GM23248 (cell line): Measurements from ENCODE around the gene RELL1. TPM values are rescaled to one million over a fixed set of nuclear protein-coding genes. Genes with fewer than 3 reads are reported as not detected.

ENCODE experiments used
- DNase-seq: peaks from one replicate; pipeline ENCODE4 v3.0.0-alpha.2; 2015
- H2AFZ ChIP-seq: fragments of 200-600 bp; sonication (generic); 2 replicates; pipeline ENCODE4 v1.6.1; 2016; ENCODE audit warnings: antibody characterized with exemption
- H3F3A ChIP-seq: fragments of 200-600 bp; sonication (generic); 2 replicates; pipeline ENCODE4 v1.6.1; 2016; ENCODE audit warnings: mild to moderate bottlenecking, antibody characterized with exemption, mixed run types; ENCODE audit not compliant: insufficient read depth
- H3K27ac ChIP-seq: fragments of 200-600 bp; sonication (generic); 2 replicates; pipeline ENCODE4 v1.5.1; 2016; ENCODE audit warnings: mild to moderate bottlenecking
- H3K27me3 ChIP-seq: fragments of 200-600 bp; sonication (generic); replicated peaks from 2 replicates; pipeline ENCODE4 v1.6.1; 2016; ENCODE audit warnings: mild to moderate bottlenecking; ENCODE audit not compliant: insufficient read depth
- H3K36me3 ChIP-seq: fragments of 200-600 bp; sonication (generic); 2 replicates; pipeline ENCODE4 v1.6.1; 2016; ENCODE audit warnings: low read depth, mild to moderate bottlenecking
- H3K4me1 ChIP-seq: fragments of 200-600 bp; sonication (generic); 2 replicates; pipeline ENCODE4 v1.6.1; 2016; ENCODE audit warnings: mild to moderate bottlenecking; ENCODE audit not compliant: insufficient read depth
- H3K4me2 ChIP-seq: fragments of 200-600 bp; sonication (generic); one replicate; pipeline ENCODE4 v1.6.1; 2016; ENCODE audit warnings: mild to moderate bottlenecking; ENCODE audit not compliant: unreplicated experiment
- H3K4me3 ChIP-seq: fragments of 200-600 bp; sonication (generic); 2 replicates; pipeline ENCODE4 v1.5.1; 2016; ENCODE audit warnings: mild to moderate bottlenecking
- H3K79me2 ChIP-seq: fragments of 200-600 bp; sonication (generic); 2 replicates; pipeline ENCODE4 v1.6.1; 2016; ENCODE audit warnings: mild to moderate bottlenecking; ENCODE audit not compliant: insufficient read depth
- H3K9ac ChIP-seq: fragments of 200-600 bp; sonication (generic); 2 replicates; pipeline ENCODE4 v1.6.1; 2016; ENCODE audit warnings: mild to moderate bottlenecking
- H3K9me2 ChIP-seq: fragments of 200-600 bp; sonication (generic); 2 replicates; pipeline ENCODE4 v1.6.1; 2016; ENCODE audit warnings: mixed run types, mild to moderate bottlenecking, moderate library complexity; ENCODE audit not compliant: insufficient read depth
- H3K9me3 ChIP-seq: fragments of 200-600 bp; sonication (generic); one replicate; pipeline ENCODE4 v1.6.1; 2017; ENCODE audit warnings: low read depth
- H4K20me1 ChIP-seq: fragments of 200-600 bp; sonication (generic); 2 replicates; pipeline ENCODE4 v1.6.0; 2016; ENCODE audit not compliant: insufficient read depth
- EZH2 ChIP-seq: fragments of 200-600 bp; sonication (generic); IDR thresholded peaks from 2 replicates; pipeline ENCODE4 v1.6.1; 2018; ENCODE audit warnings: antibody characterized with exemption, mild to moderate bottlenecking; ENCODE audit not compliant: insufficient read depth, poor library complexity, severe bottlenecking
- EZH2phosphoT487 ChIP-seq: fragments of 200-600 bp; sonication (generic); IDR thresholded peaks from 2 replicates; pipeline ENCODE4 v1.6.1; 2018; ENCODE audit warnings: antibody characterized with exemption, moderate library complexity, mild to moderate bottlenecking, low read depth; ENCODE audit not compliant: insufficient read depth
- WGBS, 2 experiments: methylation state at CpG; one replicate each; pipeline ENCODE4 v1.1.6; 2015 to 2017; ENCODE audit warnings: low lambda C conversion rate in 2 of 2, low coverage in 1 of 2; ENCODE audit errors: missing lambda C conversion rate in 2 of 2; 5-methylcytosine and 5-hydroxymethylcytosine counted together
- in situ Hi-C: fragments of 300-500 bp; cut with MboI; formaldehyde crosslinking; loops from 2 replicates; pipeline ENCODE4 v1.15.0; 2020
- polyA plus RNA-seq: library from polyadenylated mRNA; unstranded; fragments of >200 nt; fragmentation: Nextera tagmentation; extraction: Ambion mirVana; gene quantifications from 2 replicates; pipeline ENCODE4 v1.2.1, GENCODE V29; 2016
- total RNA-seq: library from RNA; depleted of rRNA; stranded (reverse); fragments of >200 nt; shearing (Covaris generic); gene quantifications from 2 replicates; pipeline ENCODE4 v1.2.3, GENCODE V29; 2014

RELL1 gene
- total and polyA plus RNA-seq, 2 experiments from 2014 or later: 7.7 to 42.5 TPM

DNA sequence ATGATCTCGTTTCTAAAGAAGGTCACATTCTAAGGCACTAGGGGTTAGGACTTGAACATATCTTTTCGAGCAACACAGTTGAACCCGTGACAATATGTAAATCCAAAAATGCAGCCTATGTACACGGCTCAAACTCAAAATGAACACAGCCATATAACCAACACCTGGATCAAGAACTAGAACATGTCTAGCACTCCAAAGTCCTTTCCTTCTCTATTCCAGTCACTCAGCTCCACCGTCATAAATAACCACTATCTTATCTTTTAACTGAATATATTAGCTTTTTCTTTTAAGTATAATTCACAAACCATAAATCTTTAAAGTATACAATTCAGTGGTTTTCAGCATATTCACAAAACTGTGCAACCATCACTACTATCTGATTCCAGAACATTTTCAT lies 19.4 kb upstream of the RELL1 start:
- Histone ChIP-seq H3K79me2 (no peaks in the 10 kb centered on the region), H3K4me3 (no peak overlapping the region), H3F3A (no peaks in the 10 kb centered on the region), H3K36me3 (no peaks in the 10 kb centered on the region), H3K9ac (no peak overlapping the region), H4K20me1 (no peaks in the 10 kb centered on the region), H3K27me3 (no peaks in the 10 kb centered on the region), H2AFZ (no peak overlapping the region), H3K4me2 (no peak overlapping the region), H3K4me1 (no peaks in the 10 kb centered on the region), H3K9me3 (no peaks in the 10 kb centered on the region), H3K27ac (no peak overlapping the region), H3K9me2 (peaks cover 2% of the 10 kb centered on the region; the same call in 1 of the 2 replicates)
- in situ Hi-C loops: no loop called here
- TF ChIP-seq EZH2 (no peak), EZH2phosphoT487 (no peak)
- no peak for DNase-seq
- WGBS, 2 experiments: 50 to 56% methylated on average over 5 of the region's 5 CpGs

DNA sequence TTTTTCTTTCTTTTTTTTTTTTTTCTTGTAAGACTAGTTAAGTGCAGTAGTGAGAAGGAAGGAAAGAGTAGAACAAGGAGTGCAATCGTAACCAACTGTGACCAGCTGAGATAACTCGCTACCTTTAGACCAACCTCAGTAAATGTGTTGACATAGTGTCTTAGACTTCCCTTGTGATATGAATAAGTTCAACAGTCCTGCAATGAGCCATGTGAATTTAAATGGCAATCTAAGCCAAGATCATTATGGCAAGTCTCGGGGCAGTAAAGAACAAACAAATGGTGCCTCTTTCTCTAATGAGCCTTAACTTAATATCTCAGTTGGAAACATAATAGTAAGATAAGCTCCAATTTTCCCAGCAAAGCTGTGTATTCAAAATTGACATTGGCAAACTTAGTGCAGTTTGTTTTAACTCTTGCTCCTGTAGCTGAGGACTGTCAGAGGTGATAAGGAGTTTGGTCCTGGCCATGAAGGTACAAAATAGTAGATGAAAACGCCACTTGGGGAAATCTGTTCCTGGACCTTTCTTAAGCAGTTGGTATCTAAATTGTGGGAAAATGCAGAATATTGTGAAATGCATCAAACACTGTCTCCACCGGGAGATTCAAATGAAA lies 13.8 kb upstream of the RELL1 start:
- no peak for DNase-seq
- Histone ChIP-seq H3K9me2 (no peaks in the 10 kb centered on the region), H3K9me3 (no peaks in the 10 kb centered on the region), H3K4me3 (no peak overlapping the region), H3K27me3 (no peaks in the 10 kb centered on the region), H2AFZ (no peak overlapping the region), H3K36me3 (no peaks in the 10 kb centered on the region), H3K27ac (no peak overlapping the region), H4K20me1 (no peaks in the 10 kb centered on the region), H3K79me2 (no peaks in the 10 kb centered on the region), H3K4me2 (no peak overlapping the region), H3K9ac (no peak overlapping the region), H3K4me1 (no peaks in the 10 kb centered on the region), H3F3A (no peaks in the 10 kb centered on the region)
- 68 to 73% methylated on average over 5 of the region's 5 CpGs for WGBS, 2 experiments
- in situ Hi-C loops: no loop called here
- TF ChIP-seq EZH2 (no peak), EZH2phosphoT487 (no peak)

DNA sequence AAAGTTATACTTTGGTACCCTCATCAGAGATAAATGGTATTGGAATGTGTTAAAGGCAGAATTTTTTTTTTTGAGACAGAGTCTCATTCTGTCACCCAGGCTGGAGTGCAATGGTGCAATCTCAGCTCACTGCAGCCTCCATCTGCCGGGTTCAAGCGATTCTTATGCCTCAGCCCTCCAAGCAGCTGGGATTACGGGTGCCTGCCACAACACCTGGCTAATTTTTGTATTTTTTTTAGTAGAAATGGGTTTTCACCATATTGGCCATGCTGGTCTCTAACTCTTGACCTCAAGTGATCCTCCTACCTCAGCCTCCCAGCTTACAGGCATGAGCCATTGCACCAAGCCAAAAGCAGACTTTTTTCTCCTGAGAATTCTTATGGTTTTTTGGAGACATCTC lies 11.4 kb upstream of the RELL1 start:
- TF ChIP-seq EZH2phosphoT487 (no peak), EZH2 (no peak)
- no peak for DNase-seq
- Histone ChIP-seq H4K20me1 (no peaks in the 10 kb centered on the region), H3K27me3 (no peaks in the 10 kb centered on the region), H3K4me3 (no peak overlapping the region), H3K79me2 (no peaks in the 10 kb centered on the region), H3K4me1 (peaks cover 12% of the 10 kb centered on the region), H3K4me2 (no peak overlapping the region), H2AFZ (no peak overlapping the region), H3K9ac (no peak overlapping the region), H3K27ac (no peak overlapping the region), H3K9me3 (no peaks in the 10 kb centered on the region), H3K9me2 (no peaks in the 10 kb centered on the region), H3F3A (peaks cover 11% of the 10 kb centered on the region), H3K36me3 (no peaks in the 10 kb centered on the region)
- in situ Hi-C loops: no loop called here
- 87 to 90% methylated on average over 3 of the region's 3 CpGs for WGBS, 2 experiments

DNA sequence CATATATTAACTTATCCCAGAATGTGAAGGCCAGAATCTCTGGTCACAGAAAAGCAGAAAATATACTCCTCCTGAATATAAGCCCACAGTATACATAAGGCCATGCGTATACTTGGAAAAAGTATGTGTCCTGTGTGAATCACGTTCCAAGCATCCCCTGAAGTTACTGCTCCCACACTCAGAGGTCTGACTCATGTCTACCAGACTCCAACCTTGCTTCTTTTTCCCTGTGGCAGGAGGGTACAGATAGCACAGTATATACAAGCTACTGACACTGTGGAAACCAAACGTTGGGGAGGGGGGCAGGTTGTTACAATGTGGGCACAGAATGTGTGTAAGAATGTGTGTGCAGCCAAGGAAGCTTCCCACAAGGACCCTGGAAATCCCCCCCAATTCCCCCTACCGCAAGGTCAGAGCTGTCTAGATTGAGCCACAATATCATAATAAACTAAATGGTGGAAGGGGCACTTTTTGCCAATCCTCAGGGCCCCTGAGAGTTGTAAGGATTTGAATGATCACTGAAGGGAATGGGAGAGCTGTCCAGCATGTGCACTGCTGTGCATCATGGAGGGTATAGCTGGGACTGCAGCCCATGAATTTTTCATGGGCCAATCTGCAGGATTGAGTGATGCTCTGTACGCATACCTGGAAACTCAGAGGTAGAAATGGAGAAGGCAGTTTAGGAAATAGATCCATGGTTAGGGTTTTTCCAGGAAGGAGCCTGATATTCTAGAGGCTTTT lies 7.4 kb upstream of the RELL1 start:
- no peak overlapping the region for H2AFZ ChIP-seq
- H3K4me3 ChIP-seq: no peak overlapping the region
- in situ Hi-C loops: no loop called here
- H3K9me2 ChIP-seq: no peaks in the 10 kb centered on the region
- H4K20me1 ChIP-seq: no peaks in the 10 kb centered on the region
- TF ChIP-seq EZH2: no peak
- no peak for TF ChIP-seq EZH2phosphoT487
- no peaks in the 10 kb centered on the region for H3K79me2 ChIP-seq
- H3K9ac ChIP-seq: 0 out of 2 replicates have a peak overlapping the region, but pooled peaks have one; percentile 13
- H3K27me3 ChIP-seq: no peaks in the 10 kb centered on the region
- 36 to 41% methylated on average over 5 of the region's 5 CpGs for WGBS, 2 experiments
- H3K36me3 ChIP-seq: no peaks in the 10 kb centered on the region
- peak; percentile 96 for DNase-seq
- peaks cover 12% of the 10 kb centered on the region for H3K4me1 ChIP-seq
- H3K27ac ChIP-seq: peak overlapping the region; percentile 70
- H3F3A ChIP-seq: peaks cover 11% of the 10 kb centered on the region
- no peaks in the 10 kb centered on the region for H3K9me3 ChIP-seq
- H3K4me2 ChIP-seq: peak overlapping the region; percentile 52
